OCI-M1 (cell line): Measurements from ENCODE around the gene RPL22.

Experiments used
- DNase-seq: peaks from one replicate; lab custom pipeline; 2025; lab: John Stamatoyannopoulos, UW

RPL22 gene

DNA sequence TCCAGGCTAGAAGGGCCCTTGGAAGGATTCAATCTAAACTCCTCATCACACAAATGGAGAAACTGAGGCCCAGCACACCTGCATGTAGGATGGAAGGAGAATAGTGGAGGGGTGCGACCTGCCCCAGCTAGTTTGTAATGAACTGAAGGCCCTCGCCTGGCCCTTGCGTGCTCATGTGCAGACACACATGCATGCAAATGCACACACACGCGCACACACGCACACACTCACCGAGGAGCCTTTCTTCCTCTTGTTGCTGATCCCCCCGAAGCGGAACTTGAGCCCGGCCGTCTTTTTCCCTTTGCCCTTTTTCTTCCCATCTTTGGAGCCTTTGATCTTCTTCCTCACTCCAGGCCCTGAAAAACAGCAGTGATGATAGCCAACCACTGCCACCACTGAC is 47.2 kb downstream of the RPL22 start:
- DNase-seq, result no peak

DNA sequence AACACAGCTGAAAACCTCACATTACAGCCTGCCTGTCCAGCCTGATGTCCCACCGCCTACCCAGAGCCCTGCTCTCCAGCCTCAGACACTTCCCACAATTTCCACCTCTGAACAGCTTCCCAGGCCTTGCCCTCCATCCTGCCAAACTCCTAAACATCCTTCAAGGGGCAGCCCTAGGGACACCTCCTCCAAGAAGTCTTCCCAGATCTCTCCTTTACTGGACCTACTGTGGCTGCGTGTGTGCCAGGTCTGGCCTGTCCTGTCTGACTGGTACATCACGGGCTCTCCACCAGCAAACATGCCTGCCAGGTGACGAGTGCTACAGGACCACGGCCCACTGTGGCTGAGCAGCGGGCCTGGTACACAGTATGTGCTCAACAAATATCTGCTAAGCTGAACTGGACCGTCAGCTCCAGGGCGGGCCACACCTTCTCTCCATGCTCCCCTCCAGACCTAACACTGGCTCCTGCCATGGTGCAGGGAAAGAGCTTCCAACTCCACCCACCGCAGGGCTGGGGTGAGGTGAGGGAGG is 48.0 kb downstream of the RPL22 start:
- DNase-seq, result no peak

DNA sequence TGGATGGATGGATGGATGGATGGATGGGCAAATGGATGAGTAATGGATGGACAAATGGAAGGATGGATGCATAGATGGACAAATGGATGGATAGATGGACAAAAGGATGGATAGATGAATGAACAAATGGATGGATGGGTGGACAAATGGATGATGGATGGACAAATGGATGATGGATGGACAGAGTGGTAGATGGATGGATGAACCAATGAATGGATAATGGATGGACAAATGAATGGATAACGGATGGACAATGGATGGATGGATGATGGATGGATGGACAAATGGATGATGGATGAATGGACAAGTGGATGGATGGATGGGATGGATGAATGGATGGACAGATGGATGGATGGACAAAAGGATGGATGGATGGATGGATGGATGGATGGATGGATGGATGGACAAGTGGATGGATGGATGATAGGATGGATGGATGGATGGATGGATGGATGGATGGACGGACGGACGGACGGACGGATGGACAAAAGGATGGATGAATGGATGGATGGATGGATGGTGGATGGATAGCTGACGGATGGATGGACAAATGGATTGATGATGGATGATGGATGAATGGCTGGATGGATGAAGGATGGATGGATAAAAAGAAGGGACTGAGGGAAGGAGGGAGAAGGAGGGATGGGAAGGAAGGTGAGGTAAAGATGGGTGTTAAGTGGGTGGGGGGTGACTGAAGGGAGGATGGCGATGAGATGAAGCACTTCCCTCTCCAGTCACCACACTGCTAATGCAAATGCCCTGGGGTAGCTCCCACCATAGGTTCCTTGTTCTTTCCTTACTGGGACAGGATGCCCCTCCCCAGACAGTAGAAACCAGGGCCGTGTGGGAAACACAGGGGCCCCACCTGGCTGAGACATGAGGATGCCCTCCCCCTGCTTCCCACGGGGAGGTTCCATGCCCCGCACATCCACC is 49.1 kb downstream of the RPL22 start:
- no peak for DNase-seq

DNA sequence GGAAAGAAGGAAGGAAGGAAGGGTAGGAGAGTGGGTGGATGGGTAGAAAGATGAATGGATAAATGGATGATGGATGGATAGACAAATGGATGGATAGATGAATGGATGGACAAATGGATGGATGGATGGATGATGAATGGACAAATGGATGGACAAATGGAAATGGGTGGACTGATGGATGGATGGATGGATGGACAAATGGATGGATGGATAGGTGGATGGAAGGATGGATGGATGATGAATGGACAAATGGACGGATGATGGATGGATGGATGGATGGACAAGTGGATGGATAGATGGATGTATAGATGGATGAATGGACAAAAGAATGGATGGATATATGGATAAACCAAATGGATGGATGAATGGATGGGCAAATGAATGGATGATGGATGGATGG is 49.8 kb downstream of the RPL22 start:
- no peak for DNase-seq

DNA sequence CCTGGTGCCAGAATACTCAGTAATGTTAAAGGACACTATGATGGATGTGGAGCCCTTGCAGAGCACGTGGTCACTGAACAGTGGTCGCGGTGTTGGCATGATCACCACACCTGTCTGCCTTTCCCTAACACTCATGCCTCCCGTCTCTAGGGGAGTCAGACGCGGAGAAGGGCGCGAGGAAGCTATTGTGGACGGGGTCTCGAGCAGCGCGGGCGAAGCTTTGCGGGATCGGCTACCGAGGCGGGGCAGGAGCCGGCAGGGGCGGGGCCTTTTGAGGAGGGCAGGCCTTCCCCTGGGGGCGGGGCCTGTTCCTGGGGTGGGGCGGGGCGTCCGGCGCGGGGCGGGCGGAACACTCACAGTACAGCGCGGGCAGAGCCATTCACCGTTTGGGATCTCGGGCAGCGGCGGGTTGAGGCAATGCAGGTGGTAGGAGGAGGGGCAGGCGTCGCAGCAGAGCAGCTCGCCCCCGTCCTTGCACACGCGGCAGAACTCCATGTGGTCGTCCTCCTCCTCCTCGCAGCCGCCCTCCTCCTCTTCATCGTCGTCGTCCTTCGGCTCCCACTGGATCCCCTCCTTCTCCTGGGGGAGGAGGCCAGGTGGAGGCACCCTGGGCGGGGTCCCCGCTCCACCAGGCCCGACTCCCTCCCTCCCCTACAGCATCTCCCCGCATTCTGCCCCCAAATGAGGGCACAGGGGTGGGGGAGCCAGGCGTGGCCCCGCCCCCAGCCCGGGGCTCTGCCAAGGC is 50.7 kb downstream of the RPL22 start:
- peak; percentile 64 for DNase-seq

DNA sequence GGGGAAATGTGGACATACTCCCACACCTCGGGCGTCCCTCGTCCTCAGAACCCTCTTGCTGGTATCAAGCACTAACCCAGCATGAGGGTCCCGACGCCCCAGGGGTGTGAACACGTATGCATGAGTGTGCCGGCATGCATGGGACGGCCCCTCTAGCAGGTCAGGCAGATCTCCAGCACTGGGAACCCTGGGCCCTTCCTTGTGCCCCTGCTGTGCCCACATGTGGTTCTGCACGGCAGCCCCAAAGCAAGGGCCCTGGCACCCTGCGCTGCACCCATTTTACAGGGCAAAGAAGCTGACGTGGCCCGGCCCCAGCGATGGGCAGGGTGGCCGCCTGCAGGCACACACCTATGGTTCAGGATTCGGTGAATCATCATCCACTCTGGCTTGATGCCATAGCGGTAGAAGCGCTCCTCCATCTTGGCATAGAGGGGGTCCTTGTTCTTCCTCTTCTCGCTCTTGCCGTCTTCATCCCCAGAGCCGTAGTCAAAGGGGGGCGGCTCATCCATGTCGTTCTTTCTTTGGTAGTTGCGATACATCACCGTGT is 53.5 kb downstream of the RPL22 start:
- no peak for DNase-seq

DNA sequence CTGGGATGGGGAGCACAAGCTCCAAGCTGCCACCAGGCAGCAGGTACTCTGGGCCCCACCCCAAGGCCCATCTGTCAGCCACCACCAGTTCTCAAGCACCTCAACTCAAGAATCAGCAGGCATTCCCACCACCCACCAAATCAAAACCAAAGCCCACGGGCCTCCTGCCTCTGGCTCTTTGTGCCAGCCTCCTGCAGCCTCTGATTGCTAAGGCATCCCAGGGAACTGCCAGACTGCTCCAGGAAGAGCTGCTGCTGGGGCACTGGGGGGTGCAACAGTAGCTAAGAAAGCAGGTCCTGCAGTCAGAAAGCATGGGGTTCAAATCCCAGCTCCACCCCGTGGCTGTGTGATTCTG is 54.0 kb downstream of the RPL22 start:
- no peak for DNase-seq

DNA sequence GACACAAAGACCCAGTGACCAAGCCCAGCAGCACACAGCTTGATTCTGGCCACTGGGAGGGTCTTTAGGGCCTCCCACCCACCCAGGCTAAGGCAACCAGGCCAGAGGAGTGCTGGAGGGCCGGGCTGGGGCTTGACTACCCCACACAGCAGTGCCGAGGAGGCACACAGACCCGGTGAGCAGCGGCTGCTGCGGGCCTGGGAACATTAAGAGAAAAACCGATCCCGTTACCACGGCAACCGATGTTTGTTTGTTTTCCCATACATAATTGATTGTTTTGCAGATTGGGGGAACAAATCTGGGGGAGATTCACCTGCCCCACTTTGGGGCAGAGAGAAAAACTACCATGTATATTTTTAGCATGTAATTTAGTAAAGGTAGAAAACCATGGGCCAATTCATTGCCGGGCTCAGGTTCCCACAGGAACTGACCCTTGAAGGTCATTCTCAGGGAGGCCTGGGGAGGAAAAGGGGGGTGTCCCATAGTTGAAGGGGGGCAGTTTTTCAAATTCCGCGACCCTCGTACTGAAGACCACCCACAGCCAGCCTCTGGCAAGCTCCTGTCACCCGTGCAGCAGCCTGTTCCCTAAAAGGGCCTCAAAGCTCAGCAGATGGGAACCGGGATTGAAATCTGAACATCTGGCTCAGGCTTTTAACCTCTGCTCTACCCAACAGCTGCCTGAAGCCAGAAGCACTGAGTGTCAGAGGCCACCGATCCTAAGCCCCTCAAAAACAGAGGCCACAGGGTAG is 54.6 kb downstream of the RPL22 start:
- no peak for DNase-seq

DNA sequence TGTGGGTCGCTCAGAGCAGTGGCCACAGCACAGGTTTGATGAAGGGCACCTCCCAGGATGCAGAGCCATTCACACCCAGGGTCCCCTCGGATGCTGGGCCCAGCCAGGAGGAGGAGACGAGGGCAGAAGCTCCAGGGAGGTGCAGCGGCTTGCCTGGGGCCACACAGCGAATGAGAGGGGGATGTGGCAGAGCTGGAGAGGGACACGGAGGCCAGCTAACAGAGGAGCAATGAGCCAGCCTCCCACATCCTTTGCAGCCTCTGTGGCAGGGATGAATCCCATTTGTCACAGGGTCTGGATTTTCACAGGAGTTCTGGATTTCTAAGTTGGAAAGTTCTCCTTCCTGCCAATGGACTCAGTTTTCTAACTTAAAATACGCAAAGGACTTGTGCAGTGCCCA is 55.2 kb downstream of the RPL22 start:
- no peak for DNase-seq

DNA sequence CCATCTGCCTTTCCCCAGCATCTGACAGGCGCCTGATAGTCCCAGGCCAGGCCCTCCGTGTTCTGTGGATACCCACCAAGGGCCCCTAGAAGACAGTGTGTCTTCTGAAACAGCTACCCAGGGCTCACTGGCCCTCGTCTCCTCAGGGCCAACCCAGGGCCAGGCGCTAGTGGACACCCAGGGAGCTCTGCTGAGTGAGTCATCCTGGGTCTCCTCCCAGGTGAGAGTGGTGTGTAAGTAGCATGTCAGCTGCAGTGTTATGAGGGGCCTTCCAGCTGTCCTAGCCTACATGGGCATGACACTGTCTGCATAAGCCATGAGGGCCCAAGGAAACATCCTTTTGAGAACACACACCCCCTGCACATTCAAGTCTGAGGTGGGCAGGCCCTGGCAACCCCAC is 56.0 kb downstream of the RPL22 start:
- DNase-seq, result no peak

DNA sequence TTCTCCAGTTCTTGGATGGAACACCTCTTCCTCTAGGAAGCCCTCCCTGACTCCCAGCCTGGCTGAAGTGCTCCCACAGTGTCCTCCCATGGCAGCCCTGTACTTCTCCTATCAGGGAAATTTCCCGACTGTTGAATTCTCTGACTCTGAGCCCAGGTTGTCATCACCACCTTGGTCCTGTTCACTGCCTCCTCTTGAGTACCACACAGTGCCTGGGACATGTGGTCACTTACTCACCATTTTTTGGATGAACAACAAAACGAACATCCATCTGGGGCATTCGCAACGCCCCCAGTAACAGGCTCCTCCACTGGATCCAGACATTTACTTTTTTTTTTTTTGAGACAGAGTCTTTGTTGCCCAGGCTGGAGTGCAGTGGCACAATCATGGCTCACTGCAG is 56.7 kb downstream of the RPL22 start:
- no peak for DNase-seq

DNA sequence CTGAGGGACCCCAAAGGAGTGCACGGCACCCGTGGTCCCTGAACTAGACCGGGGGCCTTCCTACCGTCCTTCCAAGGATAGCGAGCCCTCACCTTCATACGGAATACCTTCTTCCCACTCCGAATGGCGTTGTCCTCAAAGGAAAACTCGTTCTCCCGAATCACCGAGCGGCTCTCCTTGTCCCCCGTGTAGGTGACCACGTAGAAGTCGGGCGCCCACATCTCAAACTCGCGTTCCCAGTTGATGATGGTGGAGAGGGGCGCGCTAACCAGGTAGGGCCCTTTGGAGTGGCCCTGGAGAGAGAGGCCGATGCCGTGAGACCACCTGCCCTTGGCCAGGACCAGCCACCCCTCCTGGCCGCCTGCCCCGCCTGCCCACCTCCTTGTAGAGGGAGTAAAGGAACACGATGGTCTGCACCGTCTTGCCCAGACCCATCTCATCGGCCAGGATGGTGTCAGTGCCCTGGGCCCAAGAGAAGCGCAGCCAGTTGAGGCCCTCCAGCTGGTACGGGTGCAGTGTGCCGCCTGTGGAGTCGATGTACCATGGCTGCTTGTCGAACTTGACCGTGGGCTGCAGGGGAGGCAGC is 57.3 kb downstream of the RPL22 start:
- DNase-seq, result no peak

DNA sequence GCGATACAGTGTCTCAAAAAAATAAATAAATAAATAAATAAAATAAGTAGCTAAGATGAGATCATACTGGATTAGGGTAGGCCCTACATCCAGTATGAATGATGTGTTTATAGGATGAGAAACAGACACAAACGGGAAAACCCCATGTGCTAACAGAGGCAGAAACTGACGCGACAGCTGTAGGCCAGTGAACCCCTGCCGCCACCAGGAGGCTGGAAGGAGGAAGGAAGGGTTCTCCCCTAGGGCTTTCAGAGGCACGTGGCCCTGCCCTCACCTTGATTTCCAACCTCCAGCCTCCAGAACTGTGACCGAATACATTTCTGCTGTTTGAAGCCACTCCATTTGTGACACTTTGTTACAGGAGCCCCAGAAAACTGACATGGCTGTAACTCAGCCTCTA is 57.8 kb downstream of the RPL22 start:
- DNase-seq, result no peak

DNA sequence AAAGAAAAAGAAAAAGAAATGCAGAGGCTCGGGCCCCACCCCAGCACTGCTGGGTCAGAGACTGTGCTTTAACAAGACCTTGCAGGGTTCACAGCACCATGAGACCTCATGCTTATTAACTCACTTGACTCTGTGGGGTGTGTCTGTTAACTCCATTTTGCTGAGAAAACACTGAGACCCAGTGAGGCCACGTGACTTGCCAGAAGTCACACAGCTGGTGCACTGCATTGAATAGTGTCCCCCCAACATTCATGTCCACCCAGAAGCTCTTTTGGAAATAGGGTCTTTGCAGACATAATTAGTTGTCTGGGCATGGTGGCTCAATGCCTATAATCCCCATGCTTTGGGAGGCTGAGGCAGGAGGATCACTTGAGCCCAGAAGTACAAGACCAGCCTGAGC is 59.0 kb downstream of the RPL22 start:
- DNase-seq, result no peak

DNA sequence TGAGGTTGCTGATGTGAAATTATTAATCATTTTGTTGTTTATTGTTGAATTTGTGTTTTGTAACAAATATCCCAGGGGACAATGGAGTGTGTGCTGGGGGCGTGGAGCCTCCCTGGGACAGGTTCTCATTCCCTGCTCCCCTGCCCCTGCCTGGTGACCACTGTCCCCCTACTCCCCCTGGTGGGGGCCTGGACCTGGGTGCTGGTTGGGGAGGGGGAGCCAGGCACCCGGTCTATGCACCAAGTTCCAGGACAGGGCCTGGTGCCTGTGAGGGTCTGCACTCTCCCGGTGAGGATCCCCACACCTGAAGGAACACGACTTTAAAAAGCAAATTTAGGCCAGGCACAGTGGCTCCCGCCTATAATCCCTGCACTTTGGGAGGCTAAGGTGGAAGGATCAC is 61.6 kb downstream of the RPL22 start:
- no peak for DNase-seq

DNA sequence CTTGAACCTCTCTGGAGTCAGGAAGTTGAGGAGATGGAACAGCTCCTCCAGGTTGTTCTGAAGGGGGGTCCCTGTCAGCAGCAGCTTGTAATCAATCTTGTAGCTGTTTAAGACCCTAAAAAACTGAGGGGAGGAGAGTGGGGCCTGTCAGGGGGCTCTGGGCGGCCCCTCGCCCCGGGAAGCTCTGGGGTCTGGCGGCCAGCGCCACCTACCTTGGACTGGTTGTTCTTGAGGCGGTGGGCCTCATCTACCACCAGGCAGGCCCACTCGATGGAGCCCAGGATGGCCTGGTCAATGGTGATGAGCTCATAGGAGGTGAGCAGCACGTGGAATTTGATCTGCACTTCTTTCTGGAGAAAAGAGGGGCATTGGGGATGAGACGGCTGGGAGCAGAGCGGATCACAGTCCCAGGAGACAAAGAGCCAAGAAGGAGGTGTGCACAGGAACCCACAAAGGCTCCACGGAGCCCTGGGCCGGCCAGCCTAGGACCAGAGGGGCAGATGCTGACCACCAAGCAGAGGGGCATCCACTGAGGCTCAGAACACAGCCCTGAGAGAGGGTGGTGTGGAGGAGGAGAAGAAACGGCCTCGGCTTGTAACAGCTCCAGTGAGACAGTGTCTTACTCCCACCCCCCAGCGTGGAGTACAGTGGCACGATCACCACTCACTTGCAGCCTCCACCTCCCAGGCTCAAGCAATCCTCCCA is 62.7 kb downstream of the RPL22 start:
- DNase-seq, result no peak
